HG03469 (cell line): Measurements from ENCODE around the gene SMIM15.

Experiments used
- ATAC-seq: cut with Tn5 transposase; IDR thresholded peaks from one replicate; pipeline ENCODE4 v1.9.1; 2021; ENCODE audit warnings: mild to moderate bottlenecking, moderate library complexity, moderate number of reproducible peaks; ENCODE audit not compliant: unreplicated experiment

Gene SMIM15

GRCh38 chr5:61160497-61160896, 1.8 kb downstream of the SMIM15 start:
- ATAC-seq = no peak

GRCh38 chr5:61159836-61160235, 2.4 kb downstream of the SMIM15 start:
- ATAC-seq = no peak

- ATAC-seq = no peak
Measured at GRCh38 chr5:61159070-61159469, 3.2 kb downstream of the SMIM15 start.

GRCh38 chr5:61151893-61152292, 10.4 kb downstream of the SMIM15 start:
- ATAC-seq = no peak

GRCh38 chr5:61148515-61148914, 13.8 kb downstream of the SMIM15 start:
- ATAC-seq = no peak

- no peak for ATAC-seq
Measured at GRCh38 chr5:61142811-61143210, 19.5 kb downstream of the SMIM15 start.

- ATAC-seq = no peak
Measured at GRCh38 chr5:61142391-61142790, 19.9 kb downstream of the SMIM15 start.

- no peak for ATAC-seq
Measured at GRCh38 chr5:61141801-61142200, 20.5 kb downstream of the SMIM15 start.

GRCh38 chr5:61139931-61140330, 22.3 kb downstream of the SMIM15 start:
- no peak for ATAC-seq

- ATAC-seq = no peak
Measured at GRCh38 chr5:61139094-61139873, 23.0 kb downstream of the SMIM15 start.

GRCh38 chr5:61137835-61138234, 24.4 kb downstream of the SMIM15 start:
- ATAC-seq = no peak

- ATAC-seq = no peak
Measured at GRCh38 chr5:61132559-61132958, 29.7 kb downstream of the SMIM15 start.

- ATAC-seq = no peak
Measured at GRCh38 chr5:61130289-61130688, 32.0 kb downstream of the SMIM15 start.

- no peak for ATAC-seq
Measured at GRCh38 chr5:61123145-61123544, 39.1 kb downstream of the SMIM15 start.

GRCh38 chr5:61120534-61120933, 41.7 kb downstream of the SMIM15 start:
- ATAC-seq = no peak

GRCh38 chr5:61119066-61119465, 43.2 kb downstream of the SMIM15 start:
- ATAC-seq = no peak

- ATAC-seq = no peak
Measured at GRCh38 chr5:61115968-61116367, 46.3 kb downstream of the SMIM15 start.

- ATAC-seq = no peak
Measured at GRCh38 chr5:61114441-61114840, 47.8 kb downstream of the SMIM15 start.
